ENCODE data around the gene EPHA6.

DNA sequence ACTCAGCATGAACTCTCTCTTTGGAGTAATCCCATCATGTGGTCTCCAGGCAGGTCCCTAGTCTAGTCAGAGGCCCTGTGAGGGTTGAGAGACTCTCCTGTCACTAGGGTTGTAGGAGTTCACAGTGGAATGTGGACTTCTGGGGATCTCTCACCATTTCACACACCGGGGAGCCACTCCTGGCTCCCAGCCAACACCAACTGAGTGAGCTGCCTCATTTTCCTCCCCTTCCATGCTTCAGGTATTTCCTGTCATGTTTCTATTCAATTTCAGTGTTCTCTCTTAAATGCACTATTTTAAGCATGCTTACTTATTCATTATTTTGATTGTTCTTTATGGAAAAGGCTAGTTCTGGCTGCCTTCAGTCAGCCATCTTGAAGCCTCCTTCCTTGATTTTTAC, 482.6 kb downstream of the EPHA6 start:
- TF ChIP-seq CTCF (IDR thresholded peaks at IDR 0.05) (no peak), EZH2 (IDR thresholded peaks at IDR 0.05) (no peak), EZH2phosphoT487 (IDR thresholded peaks at IDR 0.05) (no peak)

Measured in neural progenitor cell (in vitro differentiated cells).